Tibial nerve (tissue), 4 donors: ENCODE data around the gene CAD. TPM values are rescaled to one million over a fixed set of nuclear protein-coding genes. Genes with fewer than 3 reads are reported as not detected.

Experiments used
- DNase-seq, 2 donors: peaks; one replicate each; pipeline ENCODE4 v3.0.0-alpha.2; 2019; ENCODE audit warnings: low spot score in 2 of 2
- H3K27ac ChIP-seq, 4 donors: fragments of 200-600 bp; sonication (generic) in 3 of 4; one replicate each; pipeline ENCODE4 v1.5.1; 2017 to 2019; ENCODE audit warnings: mild to moderate bottlenecking in 1 of 4
- H3K27me3 ChIP-seq, 2 donors: fragments of 200-600 bp; sonication (generic) in 1 of 2; one replicate each; pipeline versions ENCODE4 v1.5.1 to v1.6.0; 2017 to 2019
- H3K36me3 ChIP-seq, 3 donors: fragments of 200-600 bp; sonication (generic); one replicate each; pipeline ENCODE4 v1.5.1; 2018 to 2019
- H3K4me1 ChIP-seq, 4 donors: fragments of 200-600 bp; sonication (generic) in 3 of 4; one replicate each; pipeline ENCODE4 v1.5.1; 2017 to 2019
- H3K4me3 ChIP-seq, 4 donors: fragments of 200-600 bp; sonication (generic) in 3 of 4; one replicate each; pipeline ENCODE4 v1.5.1; 2017 to 2019; ENCODE audit warnings: mild to moderate bottlenecking in 1 of 4, moderate library complexity in 1 of 4
- H3K9me3 ChIP-seq, 4 donors: fragments of 200-600 bp; sonication (generic) in 3 of 4; one replicate each; pipeline ENCODE4 v1.5.1; 2017 to 2019
- CTCF ChIP-seq, 5 experiments: fragments of 200-600 bp in 3 of 5; fragments of 450-650 bp in 2 of 5; sonication (generic) in 3 of 5; IDR thresholded peaks; one replicate each; pipeline ENCODE4 v1.5.1; 2016 to 2019; ENCODE audit warnings: antibody characterized with exemption in 5 of 5, mild to moderate bottlenecking in 3 of 5, moderate library complexity in 2 of 5
- EP300 ChIP-seq, 2 donors: sonication (generic); formaldehyde crosslinking; IDR thresholded peaks; one replicate each; pipeline ENCODE4 v1.6.1; 2017; ENCODE audit warnings: antibody characterized with exemption in 2 of 2, mild to moderate bottlenecking in 1 of 2
- POLR2A ChIP-seq, 2 donors: fragments of 450-650 bp; IDR thresholded peaks; one replicate each; pipeline ENCODE4 v1.6.1; 2017; ENCODE audit warnings: antibody characterized with exemption in 2 of 2, mild to moderate bottlenecking in 2 of 2, moderate library complexity in 2 of 2
- whole genome bisulfite sequencing, 2 donors: methylation state at CpG; one replicate each; pipeline ENCODE4 v1.1.5; 2018; 5-methylcytosine and 5-hydroxymethylcytosine counted together
- total RNA-seq, 4 donors: library from RNA; depleted of rRNA; stranded (reverse); fragments of >200 nt; gene quantifications; one replicate each; pipeline ENCODE4 v1.1.0, GENCODE V29; 2016

CAD gene
- total RNA-seq, 4 donors from 2014 or later: 18.6 to 69.6 (median 32.9) TPM

GRCh38 chr2:27218614-27219013, 1.4 kb downstream of the CAD start:
- Histone ChIP-seq H3K4me3 (no peak overlapping the region), H3K27ac (peak overlapping the region in 1 of 4 donors; percentile 84), H3K9me3 (no peaks in the 10 kb centered on the region), H3K4me1 (peaks cover 0 to 28% (median 3%) of the 10 kb centered on the region in 4 donors), H3K36me3 (peaks cover 0 to 63% (median 7%) of the 10 kb centered on the region in 3 donors), H3K27me3 (no peaks in the 10 kb centered on the region)
- WGBS, 2 donors: 86 to 93% methylated on average over 4 of the region's 4 CpGs
- no peak for DNase-seq
- no peak for TF ChIP-seq CTCF (IDR thresholded peaks at IDR 0.05)
- no peak for TF ChIP-seq POLR2A (IDR thresholded peaks at IDR 0.05)
- no peak for TF ChIP-seq EP300 (IDR thresholded peaks at IDR 0.05)

- Histone ChIP-seq H3K4me3 (no peak overlapping the region), H3K4me1 (peaks cover 0 to 24% (median 3%) of the 10 kb centered on the region in 4 donors), H3K27me3 (no peaks in the 10 kb centered on the region), H3K36me3 (peaks cover 0 to 68% (median 10%) of the 10 kb centered on the region in 3 donors), H3K27ac (no peak overlapping the region), H3K9me3 (no peaks in the 10 kb centered on the region)
- DNase-seq: no peak
- TF ChIP-seq EP300 (IDR thresholded peaks at IDR 0.05): no peak
- WGBS, 2 donors: 89 to 92% methylated on average over 2 of the region's 2 CpGs
Observed at GRCh38 chr2:27219091-27219490, 1.9 kb downstream of the CAD start.

DNA sequence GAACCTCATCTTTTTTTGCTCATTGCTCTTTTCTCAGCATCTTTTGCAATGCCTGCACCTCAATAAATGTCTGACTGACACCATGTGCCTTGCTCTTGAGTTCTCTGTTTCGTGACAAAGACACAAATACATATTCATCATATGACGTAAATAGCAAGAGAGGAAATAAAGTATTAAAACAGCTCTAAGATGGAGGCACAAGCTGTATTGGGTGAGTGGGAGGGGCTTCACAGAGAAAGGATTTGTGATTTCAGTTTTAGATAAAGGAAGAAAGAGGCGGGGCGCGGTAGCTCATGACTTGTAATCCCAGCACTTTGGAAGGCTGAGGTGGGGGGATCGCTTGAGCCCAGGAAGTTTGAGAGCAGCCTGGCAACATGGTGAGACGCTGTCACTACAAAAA, 2.9 kb downstream of the CAD start:
- TF ChIP-seq POLR2A (IDR thresholded peaks at IDR 0.05) (no peak), CTCF (IDR thresholded peaks at IDR 0.05) (no peak), EP300 (IDR thresholded peaks at IDR 0.05) (no peak)
- DNase-seq: no peak

DNA sequence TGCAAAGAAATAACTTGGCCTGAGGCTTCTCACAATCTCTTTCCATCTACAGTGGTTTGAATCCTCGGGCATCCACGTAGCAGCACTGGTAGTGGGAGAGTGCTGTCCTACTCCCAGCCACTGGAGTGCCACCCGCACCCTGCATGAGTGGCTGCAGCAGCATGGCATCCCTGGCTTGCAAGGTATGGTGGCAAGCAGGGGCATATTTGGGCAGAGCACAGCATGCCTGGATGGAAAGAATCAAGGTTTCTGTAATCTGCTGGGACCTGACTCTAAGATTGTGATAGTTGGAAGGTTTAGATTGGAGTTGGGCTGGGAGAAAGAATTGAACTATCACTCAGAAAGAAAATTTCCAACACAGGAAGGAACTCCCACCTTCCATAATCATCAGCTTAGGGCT, 4.0 kb downstream of the CAD start:
- H3K27ac ChIP-seq: no peak overlapping the region
- H3K4me1 ChIP-seq: peaks cover 0 to 22% (median 3%) of the 10 kb centered on the region in 4 donors
- peaks cover 0 to 73% (median 14%) of the 10 kb centered on the region in 3 donors for H3K36me3 ChIP-seq
- 91 to 98% methylated on average over 3 of the region's 3 CpGs for WGBS, 2 donors
- H3K4me3 ChIP-seq: no peak overlapping the region
- H3K27me3 ChIP-seq: no peaks in the 10 kb centered on the region
- H3K9me3 ChIP-seq: no peaks in the 10 kb centered on the region
- no peak for DNase-seq
- TF ChIP-seq CTCF (IDR thresholded peaks at IDR 0.05) (no peak), POLR2A (IDR thresholded peaks at IDR 0.05) (no peak), EP300 (IDR thresholded peaks at IDR 0.05) (no peak)

More for the DNA sequence above, 2.9 kb downstream of the CAD start:
- Histone ChIP-seq H3K27ac (no peak overlapping the region), H3K9me3 (no peaks in the 10 kb centered on the region), H3K27me3 (no peaks in the 10 kb centered on the region), H3K4me3 (no peak overlapping the region), H3K36me3 (peaks cover 0 to 73% (median 14%) of the 10 kb centered on the region in 3 donors), H3K4me1 (peaks cover 0 to 23% (median 3%) of the 10 kb centered on the region in 4 donors)
- 94% methylated on average over 7 of the region's 7 CpGs for WGBS, 2 donors

DNA sequence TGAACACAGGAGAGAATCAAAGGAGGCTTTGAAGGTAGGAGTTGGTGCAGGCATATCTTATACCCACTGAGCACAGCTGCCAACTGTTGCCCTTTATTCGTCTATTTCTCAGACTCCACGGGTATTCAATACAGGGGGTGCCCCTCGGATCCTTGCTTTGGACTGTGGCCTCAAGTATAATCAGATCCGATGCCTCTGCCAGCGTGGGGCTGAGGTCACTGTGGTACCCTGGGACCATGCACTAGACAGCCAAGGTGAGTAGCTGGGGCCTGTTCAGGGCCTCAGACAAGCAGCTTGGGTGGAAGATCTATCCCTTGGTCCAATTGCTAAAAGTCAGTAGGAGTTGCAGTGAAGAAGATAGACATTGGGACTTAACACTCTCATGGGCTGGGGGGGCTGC, 5.2 kb downstream of the CAD start:
- Histone ChIP-seq H3K4me3 (no peak overlapping the region), H3K36me3 (peaks cover 0 to 80% (median 26%) of the 10 kb centered on the region in 3 donors), H3K27ac (no peak overlapping the region), H3K4me1 (peaks cover 0 to 13% (median 3%) of the 10 kb centered on the region in 4 donors), H3K27me3 (no peaks in the 10 kb centered on the region), H3K9me3 (no peaks in the 10 kb centered on the region)
- DNase-seq: no peak
- 95 to 99% methylated on average over 5 of the region's 5 CpGs for WGBS, 2 donors
- TF ChIP-seq POLR2A (IDR thresholded peaks at IDR 0.05): no peak
- TF ChIP-seq EP300 (IDR thresholded peaks at IDR 0.05): no peak
- TF ChIP-seq CTCF (IDR thresholded peaks at IDR 0.05): no peak

- no peak for DNase-seq
- Histone ChIP-seq H3K4me1 (peaks cover 0 to 4% (median 0%) of the 10 kb centered on the region in 4 donors), H3K4me3 (no peak overlapping the region), H3K36me3 (peaks cover 0 to 90% (median 26%) of the 10 kb centered on the region in 3 donors), H3K27me3 (no peaks in the 10 kb centered on the region), H3K9me3 (no peaks in the 10 kb centered on the region), H3K27ac (no peak overlapping the region)
- 93 to 95% methylated on average over 6 of the region's 6 CpGs for WGBS, 2 donors
- TF ChIP-seq POLR2A (IDR thresholded peaks at IDR 0.05): no peak
- TF ChIP-seq CTCF (IDR thresholded peaks at IDR 0.05): no peak
- TF ChIP-seq EP300 (IDR thresholded peaks at IDR 0.05): no peak
Observed at GRCh38 chr2:27223416-27223815, 6.2 kb downstream of the CAD start.
